ENCODE results near the gene FNDC8. TPM values are rescaled to one million over a fixed set of nuclear protein-coding genes. Genes with fewer than 3 reads are reported as not detected.
"Not testable (repeated sequence)": the region's sequence is repeated elsewhere in the genome, so short reads cannot be mapped to it uniquely, and the experiment has no call there.

The FNDC8 gene
- total and polyA plus RNA-seq, 12 donors, result not detected

DNA sequence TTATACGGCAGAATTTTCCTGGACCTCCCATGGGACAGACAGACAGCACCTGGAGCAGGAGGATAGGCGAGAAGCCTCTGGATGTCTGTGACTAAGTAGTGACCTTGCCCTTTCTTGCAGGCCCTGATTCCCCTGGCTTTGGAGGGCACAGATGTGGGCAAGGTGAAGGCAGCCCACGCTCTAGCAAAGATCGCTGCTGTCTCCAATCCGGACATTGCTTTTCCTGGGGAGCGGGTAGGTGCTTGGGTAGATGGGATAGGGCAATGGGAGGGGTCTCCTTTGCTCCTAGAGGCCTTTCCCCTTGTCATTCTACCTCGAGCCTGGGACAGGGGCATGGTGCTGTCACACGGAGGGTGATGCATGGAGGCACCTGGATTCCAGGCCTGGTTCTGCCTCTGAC lies 55.5 kb downstream of the FNDC8 start:
- Histone ChIP-seq H3K27me3 (no peaks in the 10 kb centered on the region), H3K27ac (no peak overlapping the region), H3K36me3 (peaks cover 0 to 72% (median 0%) of the 10 kb centered on the region in 9 donors), H3K4me3 (no peak overlapping the region), H3K4me1 (peaks cover 0 to 11% (median 0%) of the 10 kb centered on the region in 9 donors), H3K9me3 (no peaks in the 10 kb centered on the region)
- DNase-seq (no peak), ATAC-seq (no peak)
- TF ChIP-seq, protein P1, sequence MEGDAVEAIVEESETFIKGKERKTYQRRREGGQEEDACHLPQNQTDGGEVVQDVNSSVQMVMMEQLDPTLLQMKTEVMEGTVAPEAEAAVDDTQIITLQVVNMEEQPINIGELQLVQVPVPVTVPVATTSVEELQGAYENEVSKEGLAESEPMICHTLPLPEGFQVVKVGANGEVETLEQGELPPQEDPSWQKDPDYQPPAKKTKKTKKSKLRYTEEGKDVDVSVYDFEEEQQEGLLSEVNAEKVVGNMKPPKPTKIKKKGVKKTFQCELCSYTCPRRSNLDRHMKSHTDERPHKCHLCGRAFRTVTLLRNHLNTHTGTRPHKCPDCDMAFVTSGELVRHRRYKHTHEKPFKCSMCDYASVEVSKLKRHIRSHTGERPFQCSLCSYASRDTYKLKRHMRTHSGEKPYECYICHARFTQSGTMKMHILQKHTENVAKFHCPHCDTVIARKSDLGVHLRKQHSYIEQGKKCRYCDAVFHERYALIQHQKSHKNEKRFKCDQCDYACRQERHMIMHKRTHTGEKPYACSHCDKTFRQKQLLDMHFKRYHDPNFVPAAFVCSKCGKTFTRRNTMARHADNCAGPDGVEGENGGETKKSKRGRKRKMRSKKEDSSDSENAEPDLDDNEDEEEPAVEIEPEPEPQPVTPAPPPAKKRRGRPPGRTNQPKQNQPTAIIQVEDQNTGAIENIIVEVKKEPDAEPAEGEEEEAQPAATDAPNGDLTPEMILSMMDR (IDR thresholded peaks at IDR 0.05), result no peak
- WGBS, 2 donors, result 70 to 74% methylated on average over 8 of the region's 8 CpGs
- intact Hi-C loops (cut with DNase I), result loop anchor here in 4 of 10 donors (10.0 kb wide), 5 partner anchors 68 to 588 kb away; partner anchors contain the start of genes C17orf50 (in 1 of the 4), SLFN12L (in 1 of the 4) and SLFN5 (in 1 of the 4)

DNA sequence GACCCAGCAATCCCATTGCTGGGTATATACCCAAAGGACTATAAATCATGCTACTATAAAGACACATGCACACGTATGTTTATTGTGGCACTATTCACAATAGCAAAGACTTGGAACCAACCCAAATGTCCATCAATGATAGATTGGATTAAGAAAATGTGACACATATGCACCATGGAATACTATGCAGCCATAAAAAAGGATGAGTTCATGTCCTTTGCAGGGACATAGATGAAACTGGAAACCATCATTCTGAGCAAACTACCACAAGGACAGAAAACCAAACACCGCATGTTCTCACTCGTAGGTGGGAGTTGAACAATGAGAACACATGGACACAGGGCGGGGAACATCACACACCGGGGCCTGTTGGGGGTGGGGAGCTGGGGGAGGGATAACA lies 58.0 kb downstream of the FNDC8 start:
- WGBS, 2 donors, result 91 to 97% methylated on average over 5 of the region's 5 CpGs
- not testable (repeated sequence) for H3K9me3 ChIP-seq, ATAC-seq, H3K27ac ChIP-seq, H3K27me3 ChIP-seq, H3K4me3 ChIP-seq, DNase-seq
- H3K4me1 ChIP-seq, result peaks cover 0 to 11% (median 0%) of the 10 kb centered on the region in 9 donors
- intact Hi-C loops (cut with DNase I), result loop anchor here in 4 of 10 donors (10.0 kb wide), 5 partner anchors 65 to 585 kb away; partner anchors contain the start of genes C17orf50 (in 1 of the 4), SLFN12L (in 1 of the 4) and SLFN5 (in 1 of the 4)
- H3K36me3 ChIP-seq, result peaks cover 0 to 77% (median 0%) of the 10 kb centered on the region in 9 donors

Other genes with a start within 250 kb of the FNDC8 start
- gene CCT6B, start 160.2 kb upstream of the FNDC8 start, total RNA-seq, result 1 to 10 TPM; 1.4 to 2.8 (median 1.9) TPM
- 1 to 10 TPM in 1 of 2 donors, under 1 TPM in 1; 0.67 to 1.4 TPM for gene CCT6B, start 160.2 kb upstream of the FNDC8 start, polyA plus RNA-seq
- 10 to 100 TPM in 3 of 10 donors, 1 to 10 TPM in 7; 8.1 to 11.2 (median 9.0) TPM for gene ZNF830, start 160.1 kb upstream of the FNDC8 start, total RNA-seq
- gene ZNF830, start 160.1 kb upstream of the FNDC8 start, polyA plus RNA-seq, result 1 to 10 TPM; 6.3 to 6.9 TPM
- 10 to 100 TPM; 16.8 to 27.7 (median 20.7) TPM for gene LIG3, start 141.1 kb upstream of the FNDC8 start, total RNA-seq
- 1 to 10 TPM; 5.2 to 9.4 TPM for gene LIG3, start 141.1 kb upstream of the FNDC8 start, polyA plus RNA-seq
- gene RFFL, start 57.9 kb upstream of the FNDC8 start, total RNA-seq, result 10 to 100 TPM in 9 of 10 donors, 1 to 10 TPM in 1; 9.2 to 19.3 (median 13.9) TPM
- 1 to 10 TPM; 2.3 to 4.6 TPM for gene RFFL, start 57.9 kb upstream of the FNDC8 start, polyA plus RNA-seq
- gene RAD51D, start 1.8 kb upstream of the FNDC8 start, total RNA-seq, result 1 to 10 TPM; 3.2 to 9.6 (median 5.6) TPM
- 1 to 10 TPM; 3.0 to 4.3 TPM for gene RAD51D, start 1.8 kb upstream of the FNDC8 start, polyA plus RNA-seq
- gene NLE1, start 20.7 kb downstream of the FNDC8 start, total RNA-seq, result 1 to 10 TPM; 2.7 to 5.1 (median 4.2) TPM
- gene NLE1, start 20.7 kb downstream of the FNDC8 start, polyA plus RNA-seq, result 1 to 10 TPM; 1.8 to 7.5 TPM
- gene UNC45B, start 26.2 kb downstream of the FNDC8 start, total RNA-seq, result 100 to 1,000 TPM; 174 to 303 (median 251) TPM
- 10 to 100 TPM; 27.8 to 35.0 TPM for gene UNC45B, start 26.2 kb downstream of the FNDC8 start, polyA plus RNA-seq
- gene SLC35G3, start 72.8 kb downstream of the FNDC8 start, total RNA-seq, result not detected
- gene SLC35G3, start 72.8 kb downstream of the FNDC8 start, polyA plus RNA-seq, result not detected
- 10 to 100 TPM; 11.0 to 29.8 (median 15.9) TPM for gene SLFN5, start 121.5 kb downstream of the FNDC8 start, total RNA-seq
- 1 to 10 TPM; 2.5 to 5.4 TPM for gene SLFN5, start 121.5 kb downstream of the FNDC8 start, polyA plus RNA-seq

All from heart right ventricle (tissue), 16 donors.